NCI-H2107 treated with DMSO at 0.1 percent for 48 hours (cell line): Measurements from ENCODE around the gene TRIM49.
"Not testable (repeated sequence)": the region's sequence is repeated elsewhere in the genome, so short reads cannot be mapped to it uniquely, and the experiment has no call there.

Experiments
- DNase-seq: peaks from one replicate; lab custom pipeline; 2025; ENCODE audit not compliant: unreplicated experiment; lab: John Stamatoyannopoulos, UW

The TRIM49 gene, protein sequence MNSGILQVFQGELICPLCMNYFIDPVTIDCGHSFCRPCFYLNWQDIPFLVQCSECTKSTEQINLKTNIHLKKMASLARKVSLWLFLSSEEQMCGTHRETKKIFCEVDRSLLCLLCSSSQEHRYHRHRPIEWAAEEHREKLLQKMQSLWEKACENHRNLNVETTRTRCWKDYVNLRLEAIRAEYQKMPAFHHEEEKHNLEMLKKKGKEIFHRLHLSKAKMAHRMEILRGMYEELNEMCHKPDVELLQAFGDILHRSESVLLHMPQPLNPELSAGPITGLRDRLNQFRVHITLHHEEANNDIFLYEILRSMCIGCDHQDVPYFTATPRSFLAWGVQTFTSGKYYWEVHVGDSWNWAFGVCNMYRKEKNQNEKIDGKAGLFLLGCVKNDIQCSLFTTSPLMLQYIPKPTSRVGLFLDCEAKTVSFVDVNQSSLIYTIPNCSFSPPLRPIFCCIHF

DNA sequence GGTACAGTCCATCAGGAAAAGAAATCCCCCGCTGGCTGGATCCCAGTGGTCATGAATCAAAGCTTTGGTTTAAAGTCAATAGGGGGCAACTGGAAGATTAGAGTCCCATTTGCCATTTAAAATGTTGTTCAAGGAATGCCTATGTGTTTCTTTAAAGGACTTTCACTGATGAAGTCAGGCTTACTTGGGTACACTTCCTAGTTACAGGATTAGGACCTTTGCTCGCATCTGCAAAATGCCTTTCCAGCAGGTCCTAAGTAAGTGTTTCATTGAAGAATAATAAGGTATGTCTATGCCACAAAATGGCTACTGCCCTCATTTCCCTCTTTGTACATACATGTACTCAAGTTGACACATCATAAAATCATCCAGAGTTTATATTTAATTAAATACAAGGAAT lies at the start of gene TRIM49:
Gene TRIM49, minus strand, starts transcription at position 101 of the 400 bp plus-strand sequence. CDS start 4,106 bp downstream, outside the sequence.
- not testable (repeated sequence) for DNase-seq

DNA sequence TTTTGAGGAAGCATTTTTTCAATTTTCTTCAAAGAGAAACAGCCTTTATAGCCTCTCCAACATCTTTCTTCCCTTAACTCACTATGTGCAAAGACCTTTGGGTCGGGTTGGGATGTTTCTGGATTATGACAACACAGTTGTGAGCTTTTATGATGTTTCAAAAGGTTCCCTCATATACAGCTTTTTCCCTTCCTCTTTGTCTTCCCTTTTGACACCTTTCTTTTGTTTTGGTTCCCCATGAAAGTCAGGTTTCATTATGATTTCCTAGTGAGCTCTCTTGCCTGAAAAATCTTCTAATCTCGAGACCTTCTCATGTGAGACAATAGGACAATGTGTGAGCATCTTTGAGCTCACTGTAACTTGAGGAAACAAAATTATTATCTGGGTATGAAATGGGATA lies 18.3 kb upstream of the TRIM49 start:
- DNase-seq = not testable (repeated sequence)

DNA sequence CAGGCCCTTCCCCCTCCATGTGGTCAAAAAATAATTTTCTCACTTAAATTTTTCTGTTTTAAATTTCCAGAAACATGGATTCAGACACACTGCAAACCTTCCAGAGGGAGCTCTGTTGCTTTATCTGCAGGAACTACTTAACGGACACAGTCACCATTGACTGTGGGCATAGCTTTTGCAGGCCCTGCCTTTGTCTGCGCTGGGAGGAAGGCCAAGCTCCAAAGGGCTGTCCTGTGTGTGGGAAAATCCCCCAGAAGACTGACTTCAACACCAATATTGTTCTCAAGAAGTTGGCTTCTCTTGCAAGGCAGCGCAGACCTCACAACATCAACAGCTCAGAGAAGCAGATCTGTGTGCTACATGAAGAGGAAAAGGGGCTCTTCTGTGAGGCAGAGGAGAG lies 11.6 kb upstream of the TRIM49 start:
- not testable (repeated sequence) for DNase-seq

DNA sequence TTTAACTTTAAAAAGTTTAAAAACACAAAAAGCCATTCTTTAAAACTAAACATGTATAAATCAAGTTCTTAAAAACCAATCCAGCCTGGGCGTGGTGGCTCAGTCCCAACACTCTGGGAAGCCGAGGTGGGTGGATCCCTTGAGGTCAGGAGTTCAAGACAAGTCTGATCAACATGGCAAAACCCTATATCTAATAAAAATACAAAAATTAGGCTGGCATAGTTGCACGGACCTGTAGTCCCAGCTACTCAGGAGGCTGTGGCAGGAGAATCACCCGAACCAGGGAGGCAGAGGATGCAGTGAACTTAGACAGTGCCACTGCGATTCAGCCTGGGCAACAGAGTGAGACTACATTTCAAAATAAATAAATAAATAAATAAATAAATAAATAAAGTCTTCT lies 5.2 kb upstream of the TRIM49 start:
- not testable (repeated sequence) for DNase-seq

DNA sequence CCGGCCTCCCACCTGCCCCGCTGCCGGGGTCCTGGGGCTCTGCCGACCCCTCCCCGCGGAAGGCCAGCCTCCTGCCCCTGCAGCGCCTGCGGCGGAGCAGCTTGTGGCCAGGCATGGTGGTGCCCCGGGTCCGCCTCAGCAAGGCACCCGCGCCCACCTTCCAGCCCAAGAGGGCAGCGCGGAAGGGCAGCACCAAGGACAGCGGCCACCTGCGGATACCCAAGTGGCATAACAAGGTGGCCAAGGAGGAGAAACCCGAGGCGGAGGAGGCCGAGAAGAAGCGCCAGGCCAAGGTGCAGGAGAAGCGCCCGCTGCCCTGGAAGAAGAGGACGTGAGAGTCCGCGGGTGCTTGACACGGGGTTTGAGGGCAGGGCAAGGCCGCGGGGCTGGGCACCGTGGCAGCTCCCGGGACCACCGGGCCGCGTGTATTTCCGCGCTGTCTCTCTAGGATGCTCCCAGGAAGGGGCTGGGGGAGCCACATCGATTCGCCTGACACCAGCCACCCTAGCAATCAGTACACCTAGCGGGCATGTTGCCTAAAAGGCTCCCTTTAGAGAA lies 20.8 kb downstream of the TRIM49 start:
- DNase-seq = not testable (repeated sequence)

DNA sequence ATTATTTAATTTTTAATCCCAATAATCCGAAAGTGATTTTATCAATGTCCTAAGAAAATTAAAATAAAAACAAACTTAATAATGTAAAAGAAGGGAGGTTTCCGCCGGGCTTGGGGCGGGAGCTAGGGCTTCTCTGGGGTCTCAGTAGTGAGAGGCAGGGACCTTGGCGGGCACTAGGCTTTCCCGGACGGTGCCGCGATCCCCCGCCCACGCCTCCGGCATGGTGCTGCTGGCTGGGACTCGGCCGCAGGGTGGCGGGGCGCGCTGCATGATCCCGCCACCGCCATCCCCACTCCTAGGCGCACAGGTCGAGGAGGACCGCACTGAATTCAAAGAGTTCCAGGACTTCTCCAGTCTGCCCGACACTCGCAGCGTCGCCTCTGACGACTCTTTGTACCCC lies 22.6 kb downstream of the TRIM49 start:
- DNase-seq = not testable (repeated sequence)

DNA sequence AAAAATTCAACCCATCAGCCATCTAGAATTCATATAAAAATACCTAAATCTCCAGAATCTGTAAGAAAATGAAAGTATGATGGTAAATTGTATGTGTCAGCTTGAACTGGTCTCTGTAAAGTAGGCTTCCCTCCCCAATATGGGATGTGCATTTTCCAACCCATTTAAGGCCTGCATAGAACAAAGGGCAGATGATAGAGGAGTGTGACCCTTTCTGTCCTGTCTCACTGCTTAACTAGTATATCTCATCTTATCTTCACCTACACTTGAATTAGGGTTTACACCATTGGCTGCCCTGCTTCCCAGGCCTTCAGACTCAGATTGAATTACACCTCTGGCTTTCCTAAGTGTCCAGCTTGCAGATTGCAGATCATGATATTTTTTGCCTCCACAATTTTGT lies 57.6 kb downstream of the TRIM49 start:
- DNase-seq = not testable (repeated sequence)
